ENCODE measurements around the gene ADAMTS10.
"Not testable (repeated sequence)": the region's sequence is repeated elsewhere in the genome, so short reads cannot be mapped to it uniquely, and the experiment has no call there.

The ADAMTS10 gene

GRCh38 chr19:8622886-8623285 is 12.4 kb upstream of the ADAMTS10 start:
- DNase-seq: not testable (repeated sequence)

- peak in 1 of 2 experiments; percentile 27 for DNase-seq
Observed at GRCh38 chr19:8618751-8619150, 8.2 kb upstream of the ADAMTS10 start.

- no peak for DNase-seq
Observed at GRCh38 chr19:8617984-8618383, 7.5 kb upstream of the ADAMTS10 start.

GRCh38 chr19:8617325-8617724 is 6.8 kb upstream of the ADAMTS10 start:
- DNase-seq: not testable (repeated sequence)

GRCh38 chr19:8616861-8617260 is 6.3 kb upstream of the ADAMTS10 start:
- no peak for DNase-seq

GRCh38 chr19:8615813-8616596 is 5.5 kb upstream of the ADAMTS10 start:
- peak in 1 of 2 experiments; percentile 61 for DNase-seq

GRCh38 chr19:8615024-8615423 is 4.5 kb upstream of the ADAMTS10 start:
- no peak for DNase-seq

- no peak for DNase-seq
Observed at GRCh38 chr19:8614455-8614854, 3.9 kb upstream of the ADAMTS10 start.

- no peak for DNase-seq
Observed at GRCh38 chr19:8612807-8613171, 2.3 kb upstream of the ADAMTS10 start.

- no peak for DNase-seq
Observed at GRCh38 chr19:8611877-8612806, 1.6 kb upstream of the ADAMTS10 start.

GRCh38 chr19:8611391-8611876 is 919 bp upstream of the ADAMTS10 start:
- no peak for DNase-seq

GRCh38 chr19:8610936-8611300 is 403 bp upstream of the ADAMTS10 start:
- DNase-seq: no peak

- DNase-seq: no peak
Observed at GRCh38 chr19:8609279-8610040, 1.1 kb downstream of the ADAMTS10 start.

GRCh38 chr19:8608941-8609278 is 1.6 kb downstream of the ADAMTS10 start:
- no peak for DNase-seq

GRCh38 chr19:8607386-8607785 is 3.1 kb downstream of the ADAMTS10 start:
- no peak for DNase-seq

- no peak for DNase-seq
Observed at GRCh38 chr19:8605514-8605913, 5.0 kb downstream of the ADAMTS10 start.

- no peak for DNase-seq
Observed at GRCh38 chr19:8601796-8602195, 8.7 kb downstream of the ADAMTS10 start.

GRCh38 chr19:8600816-8601215 is 9.7 kb downstream of the ADAMTS10 start:
- no peak for DNase-seq

GRCh38 chr19:8600064-8600463 is 10.5 kb downstream of the ADAMTS10 start:
- DNase-seq: no peak

GRCh38 chr19:8596168-8596567 is 14.3 kb downstream of the ADAMTS10 start:
- no peak for DNase-seq

- DNase-seq: no peak
Observed at GRCh38 chr19:8595651-8596050, 14.9 kb downstream of the ADAMTS10 start.

GRCh38 chr19:8593931-8594330 is 16.6 kb downstream of the ADAMTS10 start:
- no peak for DNase-seq
